Ovary (tissue), 3 donors: Measurements from ENCODE around the gene BMPER.

Experiments used
- EP300 ChIP-seq: sonication (generic); formaldehyde crosslinking; IDR thresholded peaks from one replicate; pipeline ENCODE4 v1.6.1; 2017; ENCODE audit warnings: antibody characterized with exemption
- POLR2A ChIP-seq: fragments of 450-650 bp; IDR thresholded peaks from one replicate; pipeline ENCODE4 v1.6.1; 2017; ENCODE audit warnings: antibody characterized with exemption, mild to moderate bottlenecking, moderate library complexity
- TF ChIP-seq, protein P1 (sequence below), 3 donors: fragments of 450-650 bp in 2 of 3; fragments of 200-600 bp in 1 of 3; IDR thresholded peaks; one replicate each; pipeline versions ENCODE4 v1.5.1 to v1.8.0; 2016 to 2022; ENCODE audit warnings: antibody characterized with exemption in 3 of 3, mild to moderate bottlenecking in 1 of 3
- donor health status: DM: no; HTN: no; CAD: no.

DNA sequence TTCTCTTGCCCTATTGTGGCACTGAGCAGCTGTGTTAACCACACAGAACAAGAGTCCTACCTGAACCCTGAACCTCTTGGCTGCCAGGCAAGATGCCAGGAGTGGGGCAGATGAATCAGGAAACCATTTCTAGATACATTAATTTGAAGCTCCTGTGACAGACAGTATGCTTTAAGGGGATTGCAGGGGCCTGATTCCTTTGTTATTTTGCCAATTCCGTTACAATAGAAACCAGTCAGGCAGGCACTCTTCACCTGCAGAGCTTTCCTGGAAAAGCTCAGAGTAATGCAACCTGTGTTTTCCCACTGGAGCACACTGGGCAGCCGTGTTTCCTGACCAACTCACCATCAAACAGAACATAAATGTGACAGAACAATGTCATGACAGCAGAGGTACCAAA lies 233.1 kb downstream of the BMPER start:
- TF ChIP-seq POLR2A: no peak
- TF ChIP-seq, protein P1, sequence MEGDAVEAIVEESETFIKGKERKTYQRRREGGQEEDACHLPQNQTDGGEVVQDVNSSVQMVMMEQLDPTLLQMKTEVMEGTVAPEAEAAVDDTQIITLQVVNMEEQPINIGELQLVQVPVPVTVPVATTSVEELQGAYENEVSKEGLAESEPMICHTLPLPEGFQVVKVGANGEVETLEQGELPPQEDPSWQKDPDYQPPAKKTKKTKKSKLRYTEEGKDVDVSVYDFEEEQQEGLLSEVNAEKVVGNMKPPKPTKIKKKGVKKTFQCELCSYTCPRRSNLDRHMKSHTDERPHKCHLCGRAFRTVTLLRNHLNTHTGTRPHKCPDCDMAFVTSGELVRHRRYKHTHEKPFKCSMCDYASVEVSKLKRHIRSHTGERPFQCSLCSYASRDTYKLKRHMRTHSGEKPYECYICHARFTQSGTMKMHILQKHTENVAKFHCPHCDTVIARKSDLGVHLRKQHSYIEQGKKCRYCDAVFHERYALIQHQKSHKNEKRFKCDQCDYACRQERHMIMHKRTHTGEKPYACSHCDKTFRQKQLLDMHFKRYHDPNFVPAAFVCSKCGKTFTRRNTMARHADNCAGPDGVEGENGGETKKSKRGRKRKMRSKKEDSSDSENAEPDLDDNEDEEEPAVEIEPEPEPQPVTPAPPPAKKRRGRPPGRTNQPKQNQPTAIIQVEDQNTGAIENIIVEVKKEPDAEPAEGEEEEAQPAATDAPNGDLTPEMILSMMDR (IDR thresholded peaks at IDR 0.05): no peak
- TF ChIP-seq EP300: no peak
